Peyer's patch (tissue), 4 donors: ENCODE data around the gene GTF2A1L.

Experiments
- POLR2A ChIP-seq, 2 donors: fragments of 450-650 bp; IDR thresholded peaks; one replicate each; pipeline ENCODE4 v1.5.1; 2017; ENCODE audit warnings: antibody characterized with exemption in 2 of 2, mild to moderate bottlenecking in 2 of 2, moderate library complexity in 2 of 2
- TF ChIP-seq, protein P1 (sequence below), 6 experiments: fragments of 450-650 bp in 4 of 6; fragments of 200-600 bp in 2 of 6; sonication (generic) in 1 of 6; IDR thresholded peaks; one replicate each; pipeline ENCODE4 v1.5.1; 2017 to 2019; ENCODE audit warnings: antibody characterized with exemption in 6 of 6, mild to moderate bottlenecking in 3 of 6, moderate library complexity in 1 of 6

DNA sequence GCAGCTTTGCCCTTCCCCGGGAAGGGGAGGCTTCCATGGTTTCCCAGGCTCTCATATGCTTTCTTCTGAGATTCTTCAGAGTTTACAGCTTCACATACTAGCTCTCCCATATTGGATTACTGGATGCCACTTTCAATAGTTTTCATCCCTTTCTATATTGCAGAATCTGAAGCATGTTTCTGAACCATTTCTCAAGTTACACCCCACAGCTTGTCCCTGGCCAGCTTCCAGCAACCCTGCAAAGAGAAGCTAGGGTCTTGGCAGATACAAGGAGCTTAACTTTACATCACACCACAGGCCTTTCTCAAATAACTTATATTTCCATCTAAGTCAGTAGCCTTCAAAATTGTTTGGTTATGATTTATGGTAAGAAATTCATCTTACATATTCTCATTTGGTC, 98.3 kb downstream of the GTF2A1L start:
- TF ChIP-seq, protein P1, sequence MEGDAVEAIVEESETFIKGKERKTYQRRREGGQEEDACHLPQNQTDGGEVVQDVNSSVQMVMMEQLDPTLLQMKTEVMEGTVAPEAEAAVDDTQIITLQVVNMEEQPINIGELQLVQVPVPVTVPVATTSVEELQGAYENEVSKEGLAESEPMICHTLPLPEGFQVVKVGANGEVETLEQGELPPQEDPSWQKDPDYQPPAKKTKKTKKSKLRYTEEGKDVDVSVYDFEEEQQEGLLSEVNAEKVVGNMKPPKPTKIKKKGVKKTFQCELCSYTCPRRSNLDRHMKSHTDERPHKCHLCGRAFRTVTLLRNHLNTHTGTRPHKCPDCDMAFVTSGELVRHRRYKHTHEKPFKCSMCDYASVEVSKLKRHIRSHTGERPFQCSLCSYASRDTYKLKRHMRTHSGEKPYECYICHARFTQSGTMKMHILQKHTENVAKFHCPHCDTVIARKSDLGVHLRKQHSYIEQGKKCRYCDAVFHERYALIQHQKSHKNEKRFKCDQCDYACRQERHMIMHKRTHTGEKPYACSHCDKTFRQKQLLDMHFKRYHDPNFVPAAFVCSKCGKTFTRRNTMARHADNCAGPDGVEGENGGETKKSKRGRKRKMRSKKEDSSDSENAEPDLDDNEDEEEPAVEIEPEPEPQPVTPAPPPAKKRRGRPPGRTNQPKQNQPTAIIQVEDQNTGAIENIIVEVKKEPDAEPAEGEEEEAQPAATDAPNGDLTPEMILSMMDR (IDR thresholded peaks at IDR 0.05), result no peak
- no peak for TF ChIP-seq POLR2A (IDR thresholded peaks at IDR 0.05)
